Upper lobe of left lung (tissue), 6 donors: Measurements from ENCODE around the gene FAM222A. TPM values are rescaled to one million over a fixed set of nuclear protein-coding genes. Genes with fewer than 3 reads are reported as not detected.
A peak's percentile ranks its signal among the peaks of the same experiment; 100 is the strongest.

Experiments
- ATAC-seq, 2 donors: fragments of 200-7000 bp; cut with Tn5 transposase; one replicate each; pipeline ENCODE4 v1.9.1; 2022; ENCODE audit warnings: mild to moderate bottlenecking in 2 of 2, moderate library complexity in 2 of 2; ENCODE audit not compliant: low FRiP score in 2 of 2
- DNase-seq, 2 donors: peaks; one replicate each; pipeline ENCODE4 v3.0.0-alpha.2; 2019 to 2020
- H3K27ac ChIP-seq, 4 donors: fragments of 200-600 bp; sonication (generic); one replicate each; pipeline ENCODE4 v1.5.1; 2016 to 2019
- H3K27me3 ChIP-seq, 4 donors: fragments of 200-600 bp; sonication (generic); one replicate each; pipeline ENCODE4 v1.5.1; 2017 to 2019
- H3K36me3 ChIP-seq, 4 donors: fragments of 200-600 bp; sonication (generic); one replicate each; pipeline ENCODE4 v1.5.1; 2016 to 2019
- H3K4me1 ChIP-seq, 4 donors: fragments of 200-600 bp; sonication (generic); one replicate each; pipeline ENCODE4 v1.5.1; 2018 to 2019
- H3K4me3 ChIP-seq, 4 donors: fragments of 200-600 bp; sonication (generic); one replicate each; pipeline ENCODE4 v1.5.1; 2017 to 2019; ENCODE audit warnings: mild to moderate bottlenecking in 2 of 4, moderate library complexity in 1 of 4
- H3K9me3 ChIP-seq, 4 donors: fragments of 200-600 bp; sonication (generic); one replicate each; pipeline ENCODE4 v1.5.1; 2018 to 2019
- CTCF ChIP-seq, 6 experiments: fragments of 450-650 bp in 4 of 6; fragments of 200-600 bp in 2 of 6; sonication (generic) in 2 of 6; IDR thresholded peaks; one replicate each; pipeline ENCODE4 v1.5.1; 2016 to 2019; ENCODE audit warnings: antibody characterized with exemption in 6 of 6
- EP300 ChIP-seq, 4 donors: sonication (generic); formaldehyde crosslinking; IDR thresholded peaks; one replicate each; pipeline ENCODE4 v1.5.1; 2017; ENCODE audit warnings: antibody characterized with exemption in 4 of 4, control low read depth in 2 of 4
- POLR2A ChIP-seq, 4 donors: fragments of 450-650 bp; IDR thresholded peaks; one replicate each; pipeline ENCODE4 v1.5.1; 2016 to 2017; ENCODE audit warnings: antibody characterized with exemption in 4 of 4, mild to moderate bottlenecking in 2 of 4
- POLR2AphosphoS5 ChIP-seq, 2 donors: sonication (generic); formaldehyde crosslinking; IDR thresholded peaks; one replicate each; pipeline ENCODE4 v1.5.1; 2017; ENCODE audit warnings: antibody characterized with exemption in 2 of 2
- WGBS, 2 donors: methylation state at CpG; one replicate each; pipeline ENCODE4 v1.1.5; 2017 to 2018; 5-methylcytosine and 5-hydroxymethylcytosine counted together
- total RNA-seq, 6 donors: library from RNA; depleted of rRNA in 4 of 6; stranded (reverse); fragments of >200 nt in 4 of 6; gene quantifications; one replicate each; pipeline versions ENCODE4 v1.1.0 to v1.2.1, GENCODE V29; 2016 to 2021
- donor health status: DM: no; HTN: no; CAD: no; lungs with moderate emphysema.
- donor health status: DM: no; HTN: yes; CAD: no; lungs with severe emphysema.

The FAM222A gene
- total RNA-seq, 6 donors from 2014 or later: 1.0 to 7.3 (median 3.7) TPM

DNA sequence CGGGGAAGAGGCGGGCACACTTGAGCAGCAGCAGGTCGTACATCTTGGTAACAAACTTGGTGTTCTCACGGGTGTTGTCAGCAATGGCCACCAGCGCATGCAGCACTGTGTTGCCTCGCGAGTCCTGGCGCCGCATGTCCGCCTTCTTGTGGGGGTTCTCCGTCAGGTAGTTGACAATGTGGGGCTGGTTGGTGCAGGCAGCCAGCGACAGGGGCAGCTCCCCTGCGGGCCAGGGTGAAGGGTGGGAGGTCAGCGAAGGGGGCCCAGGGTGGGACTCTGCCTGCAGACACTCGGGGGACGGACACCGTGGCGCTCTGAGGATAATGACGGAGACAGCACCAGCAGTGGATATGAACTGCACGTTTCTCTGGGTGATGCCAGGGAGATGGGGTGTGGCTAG lies 85.1 kb downstream of the FAM222A start:
- WGBS, 2 donors: 87 to 94% methylated on average over 16 to 20 of the region's 20 CpGs
- Histone ChIP-seq H3K9me3 (no peaks in the 10 kb centered on the region), H3K27me3 (no peaks in the 10 kb centered on the region), H3K4me1 (no peaks in the 10 kb centered on the region), H3K4me3 (no peak overlapping the region), H3K27ac (no peak overlapping the region), H3K36me3 (no peaks in the 10 kb centered on the region)
- DNase-seq (peak in 1 of 2 donors; percentile 70), ATAC-seq (no peak)
- no peak for TF ChIP-seq POLR2A (IDR thresholded peaks at IDR 0.05)
- TF ChIP-seq EP300 (IDR thresholded peaks at IDR 0.05): no peak
- TF ChIP-seq CTCF (IDR thresholded peaks at IDR 0.05): no peak
- TF ChIP-seq POLR2AphosphoS5 (IDR thresholded peaks at IDR 0.05): no peak

- DNase-seq: peak in 1 of 2 donors; percentile 39
- ATAC-seq: no peak
- Histone ChIP-seq H3K4me3 (no peak overlapping the region), H3K27ac (no peak overlapping the region), H3K36me3 (no peaks in the 10 kb centered on the region), H3K4me1 (no peaks in the 10 kb centered on the region), H3K9me3 (no peaks in the 10 kb centered on the region), H3K27me3 (no peaks in the 10 kb centered on the region)
- TF ChIP-seq EP300 (IDR thresholded peaks at IDR 0.05) (no peak), POLR2AphosphoS5 (IDR thresholded peaks at IDR 0.05) (no peak), POLR2A (IDR thresholded peaks at IDR 0.05) (no peak), CTCF (IDR thresholded peaks at IDR 0.05) (no peak)
- WGBS, 2 donors: 89 to 93% methylated on average over 3 to 13 of the region's 13 CpGs
Observed at GRCh38 chr12:109800536-109800935, 86.9 kb downstream of the FAM222A start.

GRCh38 chr12:109802828-109803227 lies 89.2 kb downstream of the FAM222A start:
- ATAC-seq (no peak), DNase-seq (peak in 1 of 2 donors; percentile 73)
- H3K27ac ChIP-seq: no peak overlapping the region
- no peaks in the 10 kb centered on the region for H3K4me1 ChIP-seq
- 93 to 95% methylated on average over 12 to 15 of the region's 15 CpGs for WGBS, 2 donors
- no peaks in the 10 kb centered on the region for H3K27me3 ChIP-seq
- no peaks in the 10 kb centered on the region for H3K9me3 ChIP-seq
- H3K36me3 ChIP-seq: no peaks in the 10 kb centered on the region
- TF ChIP-seq CTCF (IDR thresholded peaks at IDR 0.05) (no peak), POLR2AphosphoS5 (IDR thresholded peaks at IDR 0.05) (no peak), EP300 (IDR thresholded peaks at IDR 0.05) (no peak), POLR2A (IDR thresholded peaks at IDR 0.05) (no peak)
- H3K4me3 ChIP-seq: no peak overlapping the region

- Histone ChIP-seq H3K4me3 (no peak overlapping the region), H3K4me1 (no peaks in the 10 kb centered on the region), H3K36me3 (no peaks in the 10 kb centered on the region), H3K27ac (no peak overlapping the region), H3K9me3 (no peaks in the 10 kb centered on the region), H3K27me3 (no peaks in the 10 kb centered on the region)
- WGBS, 2 donors: 86 to 91% methylated on average over 3 of the region's 3 CpGs
- no peak for TF ChIP-seq POLR2AphosphoS5 (IDR thresholded peaks at IDR 0.05)
- no peak for TF ChIP-seq CTCF (IDR thresholded peaks at IDR 0.05)
- no peak for TF ChIP-seq EP300 (IDR thresholded peaks at IDR 0.05)
- no peak for TF ChIP-seq POLR2A (IDR thresholded peaks at IDR 0.05)
- no peak for DNase-seq
- ATAC-seq: no peak
Observed at GRCh38 chr12:109803678-109804077, 90.1 kb downstream of the FAM222A start.
